GM18867 (cell line): ENCODE measurements around the gene CNTNAP2.

Experiments
- ATAC-seq: cut with Tn5 transposase; IDR thresholded peaks from one replicate; pipeline ENCODE4 v1.9.1; 2021; ENCODE audit warnings: mild to moderate bottlenecking, moderate library complexity; ENCODE audit not compliant: unreplicated experiment

CNTNAP2 gene

DNA sequence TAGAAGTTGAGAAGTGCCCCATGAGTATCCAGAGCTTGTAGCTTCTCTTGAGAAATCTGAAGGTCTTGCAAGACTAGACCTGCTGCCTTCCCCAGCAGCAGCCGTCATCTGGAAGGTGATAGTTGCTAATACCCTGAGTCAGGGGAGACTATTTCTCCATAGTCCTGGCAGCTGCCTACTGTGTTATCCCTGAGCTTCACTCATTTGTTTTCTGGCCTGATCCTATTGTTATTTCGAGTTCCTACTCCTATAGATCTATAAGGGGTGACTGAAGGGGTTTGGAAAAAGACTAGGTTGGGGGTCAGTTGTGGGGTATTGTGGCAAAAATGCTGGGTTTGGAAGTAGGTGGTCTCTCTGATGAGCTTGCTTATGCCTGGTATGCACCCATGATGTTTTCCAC lies 297.8 kb downstream of the CNTNAP2 start:
- ATAC-seq: no peak

DNA sequence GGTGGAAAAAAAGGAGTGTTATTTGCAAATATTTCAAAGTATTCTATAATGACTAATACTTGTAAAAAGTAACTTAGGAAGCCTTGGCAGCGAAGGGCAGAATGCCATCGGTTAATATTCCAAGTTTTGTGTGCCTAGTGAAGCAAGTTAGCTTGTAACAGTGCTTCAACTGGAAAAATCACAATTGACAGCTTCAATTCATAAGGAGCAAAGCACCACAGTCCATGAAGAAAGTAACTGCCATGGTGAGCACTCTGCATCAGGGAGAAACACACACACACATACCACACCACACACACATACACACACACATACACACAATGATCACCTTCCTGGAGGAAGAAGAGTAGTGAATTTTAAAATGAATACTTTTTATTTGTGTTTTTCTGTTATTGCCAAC lies 298.3 kb downstream of the CNTNAP2 start:
- no peak for ATAC-seq

DNA sequence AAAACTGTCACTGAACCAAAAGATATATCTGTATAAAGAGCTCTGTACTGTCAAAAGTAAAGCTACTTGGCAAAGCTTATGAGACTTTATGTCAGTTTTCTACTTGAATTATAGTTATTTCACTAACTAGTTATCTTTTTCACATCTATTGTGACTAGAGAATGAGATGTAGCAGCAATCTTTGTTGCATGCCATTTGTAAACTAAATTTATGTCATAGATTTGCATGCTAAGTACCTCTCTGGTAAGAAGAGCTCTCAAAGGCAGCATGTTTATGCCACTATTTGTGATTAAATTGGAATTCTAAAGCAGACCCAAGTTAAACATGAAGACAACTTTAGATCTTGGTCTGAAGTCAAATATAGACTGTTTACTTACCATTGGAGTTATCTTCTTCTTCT lies 300.6 kb downstream of the CNTNAP2 start:
- no peak for ATAC-seq

DNA sequence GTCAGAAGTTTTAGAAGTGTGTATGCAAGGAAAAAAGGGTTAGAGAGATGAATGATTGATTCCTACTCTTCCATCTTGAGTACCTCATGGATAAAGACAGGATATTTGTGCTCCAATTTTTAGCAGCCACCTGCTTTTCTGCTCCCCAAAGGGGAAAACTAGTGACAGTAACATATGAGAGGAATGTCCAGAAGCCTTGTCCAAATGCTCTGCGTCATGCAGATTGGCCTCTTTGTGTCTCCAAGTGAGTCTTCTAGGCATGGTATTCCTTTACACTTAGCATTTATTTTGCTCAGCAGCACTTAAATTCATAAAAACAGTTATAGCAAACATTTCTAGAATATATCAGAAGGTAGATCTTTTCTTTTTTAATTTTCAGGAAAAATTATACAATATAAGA lies 306.8 kb downstream of the CNTNAP2 start:
- ATAC-seq: no peak

GRCh38 chr7:146424084-146424483 lies 307.5 kb downstream of the CNTNAP2 start:
- no peak for ATAC-seq

- no peak for ATAC-seq
These were observed 316.9 kb downstream of the CNTNAP2 start for GRCh38 chr7:146433501-146433900.

DNA sequence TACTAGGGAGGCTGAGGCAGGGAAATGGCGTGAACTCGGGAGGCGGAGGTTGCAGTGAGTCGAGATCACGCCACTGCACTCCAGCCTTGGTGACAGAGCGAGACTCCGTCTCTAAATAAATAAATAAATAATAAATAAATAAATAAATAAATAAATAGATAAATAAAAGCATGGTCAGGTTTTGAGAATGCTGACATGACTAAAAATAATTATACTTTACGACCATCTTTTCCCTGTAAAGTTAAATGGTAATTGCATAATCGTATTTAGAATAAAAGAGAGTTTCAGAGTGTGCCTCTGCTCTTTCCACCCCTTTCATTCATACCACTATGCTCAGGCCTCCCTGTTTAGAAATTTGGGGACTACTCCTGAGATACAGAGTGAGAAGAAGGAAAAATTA lies 326.5 kb downstream of the CNTNAP2 start:
- ATAC-seq: no peak

- no peak for ATAC-seq
These were observed 333.0 kb downstream of the CNTNAP2 start for GRCh38 chr7:146449625-146450024.

DNA sequence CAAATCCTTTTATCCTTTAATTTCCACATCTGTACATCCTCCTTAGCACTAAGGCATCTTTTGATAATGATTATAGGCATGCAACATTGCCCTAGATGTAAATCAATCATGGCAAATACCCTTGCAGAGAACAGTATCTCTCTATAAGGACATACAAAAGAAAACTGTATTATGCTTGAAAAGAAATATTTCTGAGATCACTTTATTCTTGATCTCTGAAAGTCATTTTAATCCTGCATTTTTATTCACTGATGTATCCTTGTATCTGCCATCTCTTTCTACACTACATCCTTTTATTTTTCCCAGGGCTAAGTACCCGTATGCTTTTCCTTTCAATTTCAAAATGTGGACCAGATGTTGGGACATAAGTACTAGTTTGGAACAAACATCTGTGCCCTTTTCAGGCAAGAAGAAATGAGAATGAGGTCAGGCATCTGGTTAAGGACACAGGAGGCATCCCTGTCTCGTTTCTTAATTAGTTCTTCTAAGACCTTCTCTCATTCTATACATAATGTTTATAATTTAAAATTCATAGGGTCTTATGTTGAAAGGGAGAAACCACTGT lies 338.6 kb downstream of the CNTNAP2 start:
- ATAC-seq: no peak

GRCh38 chr7:146479040-146479439 lies 362.4 kb downstream of the CNTNAP2 start:
- no peak for ATAC-seq

DNA sequence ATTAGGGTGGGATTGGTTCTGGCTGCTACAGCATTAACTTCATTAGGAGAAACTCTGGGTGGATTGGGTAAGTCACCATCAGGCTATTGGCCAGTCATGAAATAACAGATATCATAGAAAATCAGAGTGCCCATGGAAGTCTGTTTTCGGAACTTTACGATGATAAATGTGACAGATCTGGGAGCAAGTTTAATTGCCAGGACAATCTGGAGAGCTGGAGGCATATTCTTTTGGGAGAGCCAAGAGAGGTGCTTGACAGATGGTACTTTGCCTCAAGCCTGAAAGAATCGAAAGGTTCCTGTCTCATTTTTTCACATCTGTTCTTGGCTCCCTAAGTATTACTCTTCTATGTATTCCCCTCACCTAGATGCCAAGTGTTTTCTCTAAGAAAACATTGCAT lies 369.9 kb downstream of the CNTNAP2 start:
- ATAC-seq: no peak

DNA sequence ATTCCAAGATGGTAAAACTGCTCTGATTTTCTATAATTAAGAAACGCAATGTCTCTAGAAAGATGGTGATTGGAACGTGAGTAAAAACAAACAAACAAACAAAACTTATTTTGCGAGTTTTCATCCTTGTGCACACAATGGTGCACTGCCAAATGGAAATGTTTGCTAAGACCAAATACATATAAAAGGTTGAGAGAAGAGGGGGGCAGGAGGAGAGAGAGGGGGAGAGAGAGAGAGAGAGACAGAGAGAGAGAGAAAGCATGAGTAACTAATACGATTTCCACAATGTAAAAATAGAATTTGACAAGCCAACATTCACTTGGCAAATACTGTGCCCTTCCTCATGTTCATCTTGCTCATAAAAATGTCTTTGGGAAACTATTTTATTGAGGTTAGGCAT lies 375.4 kb downstream of the CNTNAP2 start:
- no peak for ATAC-seq

- ATAC-seq: no peak
These were observed 378.5 kb downstream of the CNTNAP2 start for GRCh38 chr7:146494952-146495596.

- ATAC-seq: no peak
These were observed 380.1 kb downstream of the CNTNAP2 start for GRCh38 chr7:146496657-146497056.

DNA sequence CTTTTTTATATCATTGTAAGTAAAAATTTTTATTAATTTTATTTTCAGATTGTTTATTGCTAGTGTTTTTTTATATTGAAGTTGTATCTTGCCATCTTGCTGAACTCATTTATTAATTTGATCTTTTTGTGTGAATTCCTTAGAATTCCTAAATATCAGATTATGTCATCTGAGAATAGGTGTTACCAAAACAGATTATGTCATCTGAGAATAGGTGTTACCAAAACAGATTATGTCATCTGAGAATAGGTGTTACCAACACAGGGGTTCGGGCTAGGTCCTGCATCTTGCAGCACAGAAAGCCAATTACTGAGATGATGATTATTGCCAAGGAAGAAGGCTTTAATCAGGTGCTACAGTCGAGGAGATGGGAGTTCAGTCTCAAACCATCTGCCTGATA lies 383.4 kb downstream of the CNTNAP2 start:
- ATAC-seq: no peak

- ATAC-seq: no peak
These were observed 387.2 kb downstream of the CNTNAP2 start for GRCh38 chr7:146503844-146504243.

DNA sequence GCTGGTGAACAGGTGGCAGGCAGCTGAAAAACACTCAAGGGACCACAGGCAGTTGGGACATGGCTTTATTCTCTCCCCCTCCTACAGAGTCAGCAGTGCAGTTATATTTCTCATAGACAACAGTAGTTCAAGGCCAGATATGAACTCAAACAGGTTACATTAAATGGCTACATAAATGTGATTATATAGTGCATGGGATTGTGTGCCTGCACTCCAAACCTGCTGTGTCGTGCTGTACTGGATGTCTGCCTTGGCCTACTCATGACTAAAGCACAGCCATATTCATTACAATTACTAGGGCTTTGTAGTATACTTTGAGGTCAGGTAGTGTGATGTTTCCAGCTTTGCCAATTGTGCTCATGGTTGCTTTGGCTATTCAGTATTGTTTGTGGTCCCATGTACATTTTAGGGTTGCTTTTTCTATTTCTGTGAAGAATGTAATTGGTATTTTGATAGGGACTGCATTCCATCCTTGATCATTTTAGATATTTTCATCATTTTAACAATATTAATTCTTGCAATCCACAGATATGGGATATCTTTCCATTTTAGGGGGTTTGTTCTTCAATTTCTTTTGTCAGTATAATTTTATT lies 393.6 kb downstream of the CNTNAP2 start:
- no peak for ATAC-seq

DNA sequence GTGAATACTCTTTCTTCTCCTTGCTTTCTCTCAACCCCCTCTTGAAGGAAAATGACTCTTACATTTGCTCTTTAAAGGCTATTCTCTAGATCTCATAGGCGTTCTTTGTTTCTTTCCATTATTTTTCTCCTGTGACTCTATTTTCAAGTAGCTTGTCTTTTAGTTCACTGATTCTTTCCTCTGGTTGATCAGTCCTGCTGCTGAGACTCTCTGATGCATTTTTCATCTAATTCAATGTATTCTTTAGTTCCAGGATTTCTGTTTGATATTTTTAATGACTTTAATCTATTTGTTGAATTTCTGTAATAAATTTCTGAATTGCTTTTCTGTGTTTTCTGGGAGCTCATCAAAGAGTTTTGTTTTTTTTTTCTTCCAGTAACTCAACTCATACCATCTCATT lies 397.7 kb downstream of the CNTNAP2 start:
- no peak for ATAC-seq

DNA sequence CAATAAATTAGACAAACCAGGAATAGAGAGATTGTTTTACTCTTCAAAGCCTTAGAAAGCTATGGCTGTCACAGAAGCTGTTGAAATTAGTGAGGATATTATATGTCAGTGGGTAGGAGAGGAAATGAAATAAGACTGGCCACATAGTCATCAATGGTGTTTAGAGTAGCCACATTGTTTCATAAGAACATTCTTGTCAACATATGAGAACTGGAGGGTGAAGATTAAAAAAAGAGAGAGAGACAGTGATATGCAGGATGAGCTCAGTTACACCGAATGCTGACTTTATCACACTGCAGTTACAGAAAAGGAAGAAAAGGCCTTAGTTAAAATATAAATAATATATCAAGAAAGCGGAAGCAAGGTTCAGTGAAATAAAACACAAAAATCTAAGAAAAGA lies 412.0 kb downstream of the CNTNAP2 start:
- no peak for ATAC-seq

- ATAC-seq: no peak
These were observed 423.2 kb downstream of the CNTNAP2 start for GRCh38 chr7:146539836-146540235.

- ATAC-seq: no peak
These were observed 425.5 kb downstream of the CNTNAP2 start for GRCh38 chr7:146542101-146542500.

DNA sequence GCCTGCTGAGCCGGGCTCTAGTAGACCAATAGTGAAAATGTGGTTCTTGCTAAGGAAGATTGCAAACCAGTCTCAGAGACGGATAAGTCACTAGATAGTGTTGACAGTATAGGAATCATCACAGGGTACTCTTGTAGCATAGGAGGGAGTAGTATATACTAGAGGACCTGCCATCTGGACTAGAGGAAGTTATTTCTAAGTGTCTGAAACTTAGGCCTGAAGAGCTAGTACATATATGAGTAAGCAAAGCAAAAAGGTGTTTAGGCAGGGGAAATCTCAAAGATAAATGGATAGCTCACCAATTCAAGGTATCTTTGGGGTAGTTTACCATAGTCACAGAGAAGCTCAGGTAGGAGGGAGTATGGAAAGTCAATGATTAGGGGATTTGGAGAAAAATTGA lies 428.1 kb downstream of the CNTNAP2 start:
- no peak for ATAC-seq

GRCh38 chr7:146548816-146549215 lies 432.2 kb downstream of the CNTNAP2 start:
- ATAC-seq: no peak
